ENCODE measurements around the gene SPARCL1. TPM values are rescaled to one million over a fixed set of nuclear protein-coding genes. Genes with fewer than 3 reads are reported as not detected.

SPARCL1 gene
- total and polyA plus RNA-seq, 2 experiments from 2014 or later: 1.5 to 2.4 TPM

GRCh38 chr4:87575983-87576382 lies 46.8 kb upstream of the SPARCL1 start:
- Histone ChIP-seq H4K20me1 (replicated peaks; ENCODE audit: insufficient read depth) (no peaks in the 10 kb centered on the region), H3K27me3 (ENCODE audit: insufficient read depth) (no peaks in the 10 kb centered on the region), H2AFZ (no peak overlapping the region), H3K27ac (ENCODE audit: low read depth) (no peak overlapping the region), H3K4me2 (no peak overlapping the region), H3K79me2 (replicated peaks; ENCODE audit: insufficient read depth) (no peaks in the 10 kb centered on the region), H3K4me3 (no peak overlapping the region), H3K36me3 (ENCODE audit: insufficient read depth) (no peaks in the 10 kb centered on the region), H3F3A (replicated peaks; ENCODE audit: low read depth) (no peaks in the 10 kb centered on the region), H3K4me1 (ENCODE audit: insufficient read depth) (no peaks in the 10 kb centered on the region; the same call in 1 of the 2 replicates), H3K9me2 (ENCODE audit: insufficient read depth) (no peaks in the 10 kb centered on the region)
- no peak for TF ChIP-seq ETS1 (IDR thresholded peaks at IDR 0.05)
- TF ChIP-seq CREB1 (CRISPR knock-in tag; IDR thresholded peaks at IDR 0.05; ENCODE audit: low read depth): no peak
- no peak for TF ChIP-seq EZH2 (IDR thresholded peaks at IDR 0.05; ENCODE audit: low read depth, unreplicated experiment)
- TF ChIP-seq ZNF114 (CRISPR knock-in tag; IDR thresholded peaks at IDR 0.05): no peak
- no peak for TF ChIP-seq CTCF (conservative IDR thresholded peaks at IDR 0.05; ENCODE audit: low read depth in 2 of 2)
- TF ChIP-seq NANOG (IDR thresholded peaks at IDR 0.05; ENCODE audit: borderline replicate concordance): no peak
- no peak for TF ChIP-seq STAT1 (IDR thresholded peaks at IDR 0.05; ENCODE audit: unreplicated experiment)
- TF ChIP-seq REST (IDR thresholded peaks at IDR 0.05; ENCODE audit: unreplicated experiment): no peak
- no peak for TF ChIP-seq POLR2AphosphoS5 (IDR thresholded peaks at IDR 0.05; ENCODE audit: low read depth)
- TF ChIP-seq ZNF331 (CRISPR knock-in tag; IDR thresholded peaks at IDR 0.05; ENCODE audit: low read depth): no peak
- no peak for TF ChIP-seq JUNB (IDR thresholded peaks at IDR 0.05; ENCODE audit: unreplicated experiment)
- Mint-ChIP-seq H3K27ac (no peak overlapping the region), H3K4me3 (no peak overlapping the region), H3K4me1 (peaks cover 10% of the 10 kb centered on the region), H3K36me3 (ENCODE audit: low read depth) (no peaks in the 10 kb centered on the region), H3K27me3 (ENCODE audit: insufficient read depth, low read depth, poor library complexity) (peaks cover 3% of the 10 kb centered on the region), H3K9me3 (no peaks in the 10 kb centered on the region)
- no peak for DNase-seq (ENCODE audit: low spot score)
- ATAC-seq: no peak
